ENCODE measurements around the gene GNG3.

- TF ChIP-seq, protein P1, sequence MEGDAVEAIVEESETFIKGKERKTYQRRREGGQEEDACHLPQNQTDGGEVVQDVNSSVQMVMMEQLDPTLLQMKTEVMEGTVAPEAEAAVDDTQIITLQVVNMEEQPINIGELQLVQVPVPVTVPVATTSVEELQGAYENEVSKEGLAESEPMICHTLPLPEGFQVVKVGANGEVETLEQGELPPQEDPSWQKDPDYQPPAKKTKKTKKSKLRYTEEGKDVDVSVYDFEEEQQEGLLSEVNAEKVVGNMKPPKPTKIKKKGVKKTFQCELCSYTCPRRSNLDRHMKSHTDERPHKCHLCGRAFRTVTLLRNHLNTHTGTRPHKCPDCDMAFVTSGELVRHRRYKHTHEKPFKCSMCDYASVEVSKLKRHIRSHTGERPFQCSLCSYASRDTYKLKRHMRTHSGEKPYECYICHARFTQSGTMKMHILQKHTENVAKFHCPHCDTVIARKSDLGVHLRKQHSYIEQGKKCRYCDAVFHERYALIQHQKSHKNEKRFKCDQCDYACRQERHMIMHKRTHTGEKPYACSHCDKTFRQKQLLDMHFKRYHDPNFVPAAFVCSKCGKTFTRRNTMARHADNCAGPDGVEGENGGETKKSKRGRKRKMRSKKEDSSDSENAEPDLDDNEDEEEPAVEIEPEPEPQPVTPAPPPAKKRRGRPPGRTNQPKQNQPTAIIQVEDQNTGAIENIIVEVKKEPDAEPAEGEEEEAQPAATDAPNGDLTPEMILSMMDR (IDR thresholded peaks at IDR 0.05), result no peak
- no peak for TF ChIP-seq POLR2A (IDR thresholded peaks at IDR 0.05)
Measured at GRCh38 chr11:62712276-62712812, 4.9 kb downstream of the GNG3 start.

Data from lower leg skin (tissue), 3 donors.